NCI-H2171 (cell line): Measurements from ENCODE around the gene MEGF9.
"Not testable (repeated sequence)": the region's sequence is repeated elsewhere in the genome, so short reads cannot be mapped to it uniquely, and the experiment has no call there.

ENCODE experiments used
- DNase-seq: peaks from one replicate; lab custom pipeline; 2025; lab: John Stamatoyannopoulos, UW

Gene MEGF9

GRCh38 chr9:120659209-120659608, 55.1 kb downstream of the MEGF9 start:
- DNase-seq: no peak

- no peak for DNase-seq
Observed at GRCh38 chr9:120655005-120655622, 59.2 kb downstream of the MEGF9 start.

DNA sequence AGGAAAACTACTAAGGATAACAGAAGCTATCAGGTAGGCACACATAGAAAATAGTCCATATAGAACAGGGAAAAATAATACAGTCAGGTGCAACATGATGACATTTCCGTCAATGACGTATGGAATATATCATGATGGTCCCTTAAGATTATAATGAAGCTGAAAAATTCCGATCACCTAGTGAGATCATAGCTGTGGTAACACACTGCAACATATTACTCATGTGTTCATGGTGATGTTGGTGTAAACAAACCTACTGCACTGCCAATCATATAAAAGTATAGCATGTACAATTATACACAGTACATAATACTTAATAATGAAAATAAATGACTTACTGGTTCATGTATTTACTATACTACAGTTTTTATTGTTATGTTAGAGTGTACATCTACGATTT, 60.0 kb downstream of the MEGF9 start:
- no peak for DNase-seq

GRCh38 chr9:120653762-120654161, 60.5 kb downstream of the MEGF9 start:
- no peak for DNase-seq

GRCh38 chr9:120652934-120653333, 61.3 kb downstream of the MEGF9 start:
- no peak for DNase-seq

DNA sequence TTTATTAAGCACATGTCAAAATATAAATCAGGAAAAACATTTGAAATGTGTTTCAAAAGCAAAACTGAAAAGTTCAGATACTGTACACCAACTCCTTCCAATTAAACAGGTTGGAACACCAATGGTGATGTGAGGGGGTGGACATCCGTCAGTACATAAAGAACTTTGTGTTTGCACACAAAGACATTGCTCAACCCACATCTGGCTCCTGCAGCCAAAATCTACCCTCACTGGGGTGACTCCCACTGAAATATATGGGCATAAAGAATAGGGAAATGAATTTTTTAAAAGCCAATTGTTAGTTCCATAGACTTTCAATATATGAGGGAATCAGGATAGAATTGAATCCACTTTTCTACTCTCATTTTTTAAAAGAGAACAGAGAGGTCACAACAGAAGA, 63.9 kb downstream of the MEGF9 start:
- DNase-seq: no peak

DNA sequence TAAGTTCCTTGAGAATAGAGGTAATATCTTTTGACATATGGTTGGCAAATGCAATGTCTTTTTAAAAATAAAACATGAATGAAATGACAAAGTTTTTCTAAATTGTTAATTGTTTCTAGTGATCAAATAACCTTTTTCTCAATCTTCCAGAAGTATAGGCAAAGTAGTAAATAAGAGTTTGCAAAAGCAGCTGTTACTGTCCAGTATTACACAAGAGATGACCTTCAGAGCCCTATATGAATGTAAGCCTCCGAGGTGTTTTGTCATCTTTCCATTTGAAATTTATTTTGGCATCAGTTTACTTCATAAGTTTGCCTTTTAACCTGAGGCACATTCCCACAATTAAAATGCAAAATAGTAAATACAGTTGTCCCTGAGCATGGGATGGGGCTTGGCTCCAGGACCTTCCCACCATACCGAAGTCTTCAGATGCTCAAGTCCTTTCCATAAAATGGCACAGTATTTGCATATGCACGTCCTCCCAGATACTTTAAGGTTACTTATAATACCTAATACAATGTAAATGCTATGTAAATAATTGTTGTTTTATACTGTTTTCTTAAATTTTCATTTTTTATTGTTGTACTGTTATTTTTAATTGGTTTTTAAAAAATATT, 65.6 kb downstream of the MEGF9 start:
- DNase-seq: no peak

DNA sequence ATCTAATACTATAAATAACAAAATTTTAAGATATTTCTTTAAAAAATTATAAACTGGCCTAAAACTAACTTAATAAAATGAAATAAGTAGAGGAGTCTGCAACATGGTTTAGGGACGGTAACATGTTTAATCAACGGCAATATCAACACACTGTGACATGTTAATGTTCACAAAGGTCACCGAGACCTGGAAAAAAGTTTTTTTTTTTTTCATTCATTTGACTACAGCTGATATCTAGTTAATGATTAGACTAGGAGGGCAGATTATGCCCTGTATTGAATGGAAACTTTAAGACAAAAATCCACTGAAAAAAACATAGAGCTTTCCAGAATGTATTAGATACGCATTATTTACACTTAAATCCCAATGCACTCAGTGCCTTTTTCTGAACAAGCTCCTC, 67.3 kb downstream of the MEGF9 start:
- DNase-seq: no peak

- DNase-seq: no peak
Observed at GRCh38 chr9:120645760-120646159, 68.5 kb downstream of the MEGF9 start.

DNA sequence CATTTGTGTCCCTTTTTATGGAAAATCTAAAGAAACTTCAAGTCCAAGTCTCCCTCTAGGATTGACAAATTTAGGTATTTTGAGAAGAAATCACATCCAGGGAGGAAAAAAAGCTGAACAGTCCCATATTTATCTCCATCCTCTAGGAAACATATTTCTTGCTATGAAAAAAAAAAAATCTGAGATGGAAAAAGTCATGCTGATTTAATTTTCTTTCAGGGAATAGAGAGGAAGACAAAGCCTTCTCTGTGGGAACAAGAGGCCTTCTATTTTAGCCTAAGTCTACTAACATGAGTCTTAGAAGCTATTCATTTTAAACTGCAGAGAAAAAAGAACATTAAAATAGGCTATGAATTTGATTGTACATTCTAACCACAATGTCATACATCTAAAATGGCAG, 71.2 kb downstream of the MEGF9 start:
- no peak for DNase-seq

DNA sequence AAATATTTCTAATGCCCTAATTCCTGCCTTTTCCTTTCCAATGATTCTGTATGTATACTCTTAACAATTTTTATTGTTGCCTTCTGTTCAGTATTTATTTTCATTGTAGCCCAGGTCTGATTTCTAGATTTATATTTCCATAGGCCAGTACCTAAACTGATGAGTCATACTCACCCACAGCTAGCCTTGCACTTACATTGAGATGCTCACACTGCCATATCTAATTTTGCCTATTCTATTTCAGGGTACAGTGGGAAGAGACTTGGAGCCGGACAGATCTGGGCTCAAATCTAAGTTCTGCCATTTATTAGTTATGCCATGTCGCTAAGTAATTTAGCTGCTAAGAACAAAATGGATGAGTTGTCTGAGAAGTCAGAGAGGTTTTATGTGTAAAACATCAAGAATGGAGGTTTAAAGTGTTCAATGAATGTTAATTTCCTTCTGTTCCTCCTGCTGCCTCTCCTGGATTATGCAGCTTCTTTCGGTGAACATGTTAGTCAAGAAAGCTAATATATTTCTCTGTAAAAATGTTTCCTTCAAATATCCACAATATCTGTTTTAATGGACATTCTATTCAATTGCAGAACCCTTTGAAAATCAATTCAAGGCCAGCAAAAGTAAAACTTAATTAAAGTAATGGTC, 72.0 kb downstream of the MEGF9 start:
- DNase-seq: no peak

DNA sequence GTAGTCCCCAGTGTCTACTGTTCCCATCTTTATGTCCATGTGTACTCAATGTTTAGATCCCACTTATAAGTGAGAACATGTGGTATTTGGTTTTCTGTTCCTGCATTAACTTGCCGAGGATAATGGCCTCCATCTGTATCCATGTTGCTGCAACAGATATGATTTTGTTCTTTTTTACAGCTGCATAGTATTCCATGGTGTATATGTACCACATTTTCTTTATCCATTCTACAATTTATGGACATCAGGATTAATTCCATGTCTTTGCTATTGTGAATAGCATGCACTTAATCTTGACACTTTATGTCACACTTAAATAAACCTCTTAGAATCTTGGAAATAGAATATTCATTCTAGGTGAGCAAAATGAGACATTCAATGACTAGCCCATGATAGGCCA, 73.4 kb downstream of the MEGF9 start:
- not testable (repeated sequence) for DNase-seq

DNA sequence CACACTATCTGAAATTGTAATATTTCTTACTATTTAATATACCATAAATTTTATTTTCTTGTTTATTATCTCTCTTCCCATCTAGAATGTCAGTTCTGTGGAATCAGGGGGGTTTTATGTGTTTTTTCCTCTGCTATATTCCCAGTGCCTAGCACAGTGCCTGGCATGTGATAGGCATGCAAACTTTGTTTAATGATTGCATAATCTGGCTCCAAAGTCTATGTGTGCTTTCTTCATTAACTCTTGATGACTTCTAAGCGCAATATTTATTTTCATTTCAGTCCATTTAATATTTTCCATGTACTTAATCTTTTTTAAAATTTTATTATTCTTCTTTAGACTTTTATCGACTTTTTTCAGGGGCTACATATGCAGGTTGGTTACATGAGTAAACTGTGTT, 73.9 kb downstream of the MEGF9 start:
- DNase-seq: no peak

DNA sequence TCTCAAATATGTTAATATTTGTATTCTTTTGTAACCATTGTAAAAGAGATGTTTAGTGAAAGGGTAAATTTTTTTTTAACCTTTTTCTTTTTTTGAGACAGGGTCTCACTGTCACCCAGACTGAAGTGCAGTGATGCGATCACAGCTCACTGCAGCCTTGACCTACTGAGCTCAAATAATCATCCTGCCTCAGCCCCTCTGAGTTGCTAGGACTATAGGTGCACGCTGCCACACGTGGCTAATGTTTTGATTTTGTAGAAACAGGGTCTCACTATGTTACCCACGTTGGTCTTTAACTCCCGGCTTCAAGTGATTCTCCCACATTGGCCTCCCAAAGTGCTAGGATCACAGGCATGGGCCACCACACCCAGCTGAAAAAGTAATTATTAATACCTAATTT, 76.4 kb downstream of the MEGF9 start:
- DNase-seq: no peak

GRCh38 chr9:120636194-120636957, 77.9 kb downstream of the MEGF9 start:
- no peak for DNase-seq

- DNase-seq: no peak
Observed at GRCh38 chr9:120635011-120635410, 79.3 kb downstream of the MEGF9 start.

GRCh38 chr9:120630333-120630732, 83.9 kb downstream of the MEGF9 start:
- no peak for DNase-seq

GRCh38 chr9:120628925-120629497, 85.3 kb downstream of the MEGF9 start:
- DNase-seq: not testable (repeated sequence)

DNA sequence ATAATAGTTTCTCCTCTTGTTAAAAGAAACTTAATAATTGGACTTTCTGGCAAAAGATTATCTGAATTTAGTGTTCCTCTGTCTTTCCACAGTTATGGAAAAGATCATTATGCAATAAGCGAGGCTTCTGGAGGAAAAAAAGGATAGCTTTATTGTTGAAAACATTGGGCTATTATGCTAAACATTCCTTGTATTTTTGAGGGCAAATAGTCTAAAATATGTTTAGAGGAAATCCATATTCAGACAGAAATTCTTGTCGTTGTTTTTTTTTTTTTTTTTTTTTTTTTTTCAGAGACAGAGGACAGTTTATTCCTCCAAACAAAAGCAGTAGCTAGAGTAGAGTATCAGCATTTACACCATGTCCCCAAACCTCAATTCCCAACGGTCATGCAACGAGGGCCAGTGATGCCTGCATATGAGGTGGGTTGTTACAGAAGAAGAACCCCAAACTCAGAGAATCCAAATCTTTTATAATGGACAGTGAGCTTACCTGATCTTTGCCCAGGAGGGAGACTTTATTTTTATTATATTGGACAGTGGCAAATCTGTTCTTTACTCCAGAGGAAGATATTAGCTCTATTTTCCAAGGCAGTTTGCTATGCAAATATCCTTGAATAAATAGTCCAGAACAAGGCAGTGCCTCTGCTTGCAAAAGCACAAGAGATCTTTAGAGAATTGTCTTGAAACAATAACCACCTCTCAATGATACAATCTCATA, 85.9 kb downstream of the MEGF9 start:
- DNase-seq: no peak

DNA sequence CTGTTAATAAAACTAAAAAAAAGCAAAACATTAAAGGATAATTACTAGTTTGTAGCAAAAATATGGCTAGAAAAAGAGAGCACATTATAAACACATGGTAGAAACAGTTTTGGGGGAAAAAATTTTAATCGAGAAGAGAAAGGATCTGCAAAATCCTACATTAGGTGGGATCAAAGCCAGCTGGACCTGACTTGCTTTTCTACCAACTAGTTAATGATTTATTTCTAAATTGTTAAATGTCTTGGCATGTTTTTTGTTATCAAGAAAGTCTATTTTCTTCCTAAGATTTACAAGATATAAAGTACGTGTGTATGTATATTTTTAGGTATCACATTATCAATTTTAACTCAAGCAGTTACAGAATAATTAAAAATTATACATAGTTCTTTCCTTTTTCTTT, 87.2 kb downstream of the MEGF9 start:
- no peak for DNase-seq

DNA sequence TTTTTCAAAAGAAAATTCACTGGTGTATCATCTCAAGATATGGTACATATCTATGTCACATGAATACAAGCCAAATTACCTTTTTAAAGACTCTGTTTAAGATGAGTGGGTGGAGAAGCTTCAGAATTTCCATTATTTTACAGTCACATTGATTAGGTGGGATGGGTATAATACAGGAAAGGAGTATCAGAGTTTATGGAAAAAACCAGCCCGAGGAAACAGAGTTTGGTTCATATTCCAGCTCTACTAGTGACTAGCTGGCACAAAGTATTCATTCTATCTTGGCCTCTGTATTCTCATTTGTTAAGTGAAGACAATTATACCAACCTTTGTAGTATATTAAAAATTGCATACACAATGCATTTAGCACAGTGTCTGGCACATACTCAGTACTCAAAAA, 87.8 kb downstream of the MEGF9 start:
- no peak for DNase-seq

GRCh38 chr9:120625222-120625621, 89.0 kb downstream of the MEGF9 start:
- DNase-seq: no peak
